ENCODE results near the gene PCDHGC4.

PCDHGC4 gene

GRCh38 chr5:141484641-141485311, at the start of gene PCDHGC4:
TSS of gene PCDHGC4 (plus strand) at chr5:141485030. CDS start at chr5:141485174, 144 bp downstream.
- peak in 36 of 42 donors; percentile 42 to 86 (median 68) for DNase-seq
- intact Hi-C loops (cut with DNase I) = no loop called here

- no peak for DNase-seq
- intact Hi-C loops (cut with DNase I) = no loop called here
Measured at GRCh38 chr5:141437221-141437620, 47.6 kb upstream of the PCDHGC4 start.

- intact Hi-C loops (cut with DNase I) = no loop called here
- no peak for DNase-seq
Measured at GRCh38 chr5:141439411-141440141, 45.3 kb upstream of the PCDHGC4 start.

GRCh38 chr5:141440341-141440740, 44.5 kb upstream of the PCDHGC4 start:
- intact Hi-C loops (cut with DNase I) = no loop called here
- DNase-seq = no peak

- intact Hi-C loops (cut with DNase I) = no loop called here
- no peak for DNase-seq
Measured at GRCh38 chr5:141441571-141442170, 43.2 kb upstream of the PCDHGC4 start.

- intact Hi-C loops (cut with DNase I) = no loop called here
- DNase-seq = no peak
Measured at GRCh38 chr5:141465351-141465750, 19.5 kb upstream of the PCDHGC4 start.

GRCh38 chr5:141475625-141476131, 9.2 kb upstream of the PCDHGC4 start, which contains the start of gene PCDHGC3:
TSS of gene PCDHGC3 (plus strand) at chr5:141475966. CDS start at chr5:141476117, 151 bp downstream.
- intact Hi-C loops (cut with DNase I) = loop anchor here (5.0 kb wide), 1 partner anchor 37 kb away; no protein-coding TSS in a partner anchor
- peak; percentile 73 to 96 (median 89) for DNase-seq

GRCh38 chr5:141476132-141476911, 8.5 kb upstream of the PCDHGC4 start:
- DNase-seq = peak in 34 of 42 donors; percentile 45 to 79 (median 64)
- intact Hi-C loops (cut with DNase I) = loop anchor here (5.0 kb wide), 1 partner anchor 36 kb away; no protein-coding TSS in a partner anchor

- no peak for DNase-seq
- intact Hi-C loops (cut with DNase I) = loop anchor here (5.0 kb wide), 1 partner anchor 35 kb away; no protein-coding TSS in a partner anchor
Measured at GRCh38 chr5:141477044-141477575, 7.7 kb upstream of the PCDHGC4 start.

- intact Hi-C loops (cut with DNase I) = loop anchor here (5.0 kb wide), 1 partner anchor 34 kb away; no protein-coding TSS in a partner anchor
- no peak for DNase-seq
Measured at GRCh38 chr5:141477815-141478214, 7.0 kb upstream of the PCDHGC4 start.

GRCh38 chr5:141478321-141478945, 6.4 kb upstream of the PCDHGC4 start:
- no peak for DNase-seq
- intact Hi-C loops (cut with DNase I) = loop anchor here (5.0 kb wide), 1 partner anchor 34 kb away; no protein-coding TSS in a partner anchor

- intact Hi-C loops (cut with DNase I) = loop anchor here (5.0 kb wide), 1 partner anchor 33 kb away; no protein-coding TSS in a partner anchor
- no peak for DNase-seq
Measured at GRCh38 chr5:141479776-141480175, 5.1 kb upstream of the PCDHGC4 start.

- no peak for DNase-seq
- intact Hi-C loops (cut with DNase I) = no loop called here
Measured at GRCh38 chr5:141483902-141484301, 928 bp upstream of the PCDHGC4 start.

- DNase-seq = no peak
- intact Hi-C loops (cut with DNase I) = no loop called here
Measured at GRCh38 chr5:141484310-141484640, 555 bp upstream of the PCDHGC4 start.

GRCh38 chr5:141485321-141486055, 658 bp downstream of the PCDHGC4 start:
- peak in 2 of 42 donors; percentile 34 to 40 for DNase-seq

GRCh38 chr5:141486091-141486490, 1.3 kb downstream of the PCDHGC4 start:
- no peak for DNase-seq
- intact Hi-C loops (cut with DNase I) = no loop called here

More at GRCh38 chr5:141485321-141486055, 658 bp downstream of the PCDHGC4 start:
- intact Hi-C loops (cut with DNase I) = no loop called here

GRCh38 chr5:141487131-141487530, 2.3 kb downstream of the PCDHGC4 start:
- intact Hi-C loops (cut with DNase I) = no loop called here

More at GRCh38 chr5:141487131-141487530, 2.3 kb downstream of the PCDHGC4 start:
- DNase-seq = no peak
